Stimulated activated CD8-positive, alpha-beta memory T cell treated with anti-CD3 and anti-CD28 coated beads, Interleukin-12 subunit alpha, Interleukin-12 subunit beta, amount 100 ng/mL, for 1 hour (primary cell): ENCODE measurements around the gene KIF16B.

ENCODE experiments used
- DNase-seq: peaks from one replicate; pipeline ENCODE4 v3.0.0-alpha.2; 2020; ENCODE audit warnings: low read depth

The KIF16B gene

DNA sequence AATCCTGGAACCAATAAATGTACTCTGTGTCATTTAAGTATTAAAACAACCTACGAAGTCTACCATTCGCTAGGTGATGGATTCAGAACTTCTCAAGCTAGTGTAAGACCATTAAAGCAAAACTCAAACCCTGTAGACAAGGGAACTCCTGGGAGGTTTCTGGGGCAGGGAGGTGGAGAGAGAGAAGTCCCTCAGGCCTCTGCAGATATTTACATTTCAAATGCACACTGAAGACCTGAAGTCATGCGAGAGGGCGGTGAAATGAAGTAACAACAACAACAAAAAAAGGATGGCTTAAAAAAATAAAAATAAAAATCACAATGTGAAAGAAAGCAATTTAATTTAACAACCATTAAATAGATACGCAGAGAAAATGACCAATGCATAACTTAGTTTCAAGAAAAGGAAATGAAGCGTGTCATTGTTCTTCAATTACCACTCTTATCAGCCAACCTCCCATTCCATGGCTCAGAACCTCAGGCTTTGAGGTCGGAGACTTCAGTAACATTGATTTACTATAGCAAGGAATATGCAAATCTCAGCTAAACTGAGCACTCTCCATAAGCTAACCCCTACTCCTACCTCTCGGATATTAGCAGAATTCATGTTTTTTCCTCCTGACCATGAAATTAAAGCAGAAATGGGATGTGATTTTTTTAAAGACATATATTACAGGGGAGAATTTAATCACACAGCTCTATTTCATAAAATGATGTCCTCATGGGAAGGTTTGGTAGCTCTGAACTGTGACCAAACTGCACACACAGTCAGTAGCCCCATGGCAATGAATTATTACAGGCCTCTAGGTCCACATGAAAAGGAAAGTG lies 140.6 kb downstream of the KIF16B start:
- DNase-seq: no peak

- DNase-seq: no peak
Observed at GRCh38 chr20:16428112-16428511, 145.1 kb downstream of the KIF16B start.

- DNase-seq: no peak
Observed at GRCh38 chr20:16427571-16427970, 145.7 kb downstream of the KIF16B start.

DNA sequence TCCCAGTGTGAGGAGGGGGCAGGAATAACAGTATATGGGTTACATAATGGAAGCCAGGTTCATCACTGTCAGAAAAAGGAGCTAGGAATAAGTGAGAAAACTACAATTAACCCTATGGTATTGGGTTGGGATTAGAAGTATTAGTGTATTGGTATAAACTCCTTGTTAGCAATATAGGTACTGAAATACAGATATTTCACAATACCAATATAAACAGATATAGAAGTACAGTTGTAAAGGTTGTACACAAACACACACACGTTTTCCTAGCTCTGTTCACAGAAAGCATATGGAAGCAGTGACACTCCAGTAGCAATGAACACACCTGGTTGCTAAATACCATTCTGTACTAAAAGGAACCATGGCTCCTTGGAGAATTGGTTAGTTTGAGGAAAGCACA lies 148.5 kb downstream of the KIF16B start:
- DNase-seq: no peak

DNA sequence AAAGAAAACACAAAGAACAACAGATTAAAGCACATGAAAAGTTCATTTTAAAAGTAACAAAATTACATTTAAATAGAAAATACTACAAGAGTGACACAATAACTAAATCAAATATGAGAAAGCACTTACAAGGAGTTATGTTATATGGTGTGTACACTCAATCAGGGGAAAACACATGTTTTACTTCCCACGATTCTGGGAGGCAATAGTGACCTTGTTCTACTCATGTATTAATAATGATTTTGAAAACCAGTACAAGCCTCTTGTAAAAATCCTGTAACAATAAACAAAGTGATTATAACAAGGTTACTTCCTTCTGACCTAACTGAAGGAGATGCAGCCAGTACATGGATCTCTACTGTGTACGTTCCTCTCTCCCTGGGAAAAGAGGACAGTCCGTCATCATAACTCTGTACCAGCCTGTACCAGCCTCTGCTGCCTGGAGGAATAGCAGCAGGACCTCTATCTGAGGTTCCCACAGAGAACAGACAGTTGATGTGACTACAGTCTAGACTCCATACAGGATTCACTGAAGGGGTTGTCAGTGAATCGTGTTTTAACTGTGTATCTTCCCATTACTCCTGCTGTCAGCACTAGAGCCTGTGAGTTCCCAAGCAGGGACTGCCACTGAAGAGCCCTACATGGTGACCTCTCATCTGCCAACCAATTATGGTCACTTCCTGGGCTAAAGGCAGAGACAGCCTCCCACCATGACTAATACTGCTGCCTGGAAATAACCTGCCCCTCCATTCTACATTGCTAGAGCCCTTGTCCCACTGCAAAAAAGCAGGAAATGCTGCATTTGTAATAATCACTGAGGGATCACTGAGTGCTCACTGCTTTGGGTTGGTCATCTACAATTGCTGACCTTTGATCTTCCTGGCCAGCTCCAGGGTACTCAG lies 149.7 kb downstream of the KIF16B start:
- DNase-seq: no peak

GRCh38 chr20:16419138-16419715 lies 154.0 kb downstream of the KIF16B start:
- no peak for DNase-seq

- no peak for DNase-seq
Observed at GRCh38 chr20:16418616-16419015, 154.6 kb downstream of the KIF16B start.

DNA sequence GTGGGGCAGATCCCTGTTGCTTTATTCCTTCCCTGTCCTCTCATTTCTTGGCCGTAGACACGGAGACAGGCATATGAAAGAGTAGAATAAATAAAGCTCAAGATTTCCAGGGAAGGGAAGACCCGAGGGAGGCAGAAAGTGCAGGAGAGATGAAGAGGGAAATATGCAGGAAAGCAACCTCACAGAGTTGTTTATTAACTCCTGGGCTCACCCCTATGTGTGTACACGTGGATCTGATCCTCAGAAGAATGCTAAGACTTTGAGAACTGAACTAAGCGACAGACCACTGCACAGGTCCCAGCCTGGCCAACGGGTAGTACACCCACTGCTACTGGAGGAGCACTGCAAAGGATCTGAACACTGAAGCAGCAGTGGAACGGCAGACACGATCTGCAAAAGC lies 156.2 kb downstream of the KIF16B start:
- no peak for DNase-seq

DNA sequence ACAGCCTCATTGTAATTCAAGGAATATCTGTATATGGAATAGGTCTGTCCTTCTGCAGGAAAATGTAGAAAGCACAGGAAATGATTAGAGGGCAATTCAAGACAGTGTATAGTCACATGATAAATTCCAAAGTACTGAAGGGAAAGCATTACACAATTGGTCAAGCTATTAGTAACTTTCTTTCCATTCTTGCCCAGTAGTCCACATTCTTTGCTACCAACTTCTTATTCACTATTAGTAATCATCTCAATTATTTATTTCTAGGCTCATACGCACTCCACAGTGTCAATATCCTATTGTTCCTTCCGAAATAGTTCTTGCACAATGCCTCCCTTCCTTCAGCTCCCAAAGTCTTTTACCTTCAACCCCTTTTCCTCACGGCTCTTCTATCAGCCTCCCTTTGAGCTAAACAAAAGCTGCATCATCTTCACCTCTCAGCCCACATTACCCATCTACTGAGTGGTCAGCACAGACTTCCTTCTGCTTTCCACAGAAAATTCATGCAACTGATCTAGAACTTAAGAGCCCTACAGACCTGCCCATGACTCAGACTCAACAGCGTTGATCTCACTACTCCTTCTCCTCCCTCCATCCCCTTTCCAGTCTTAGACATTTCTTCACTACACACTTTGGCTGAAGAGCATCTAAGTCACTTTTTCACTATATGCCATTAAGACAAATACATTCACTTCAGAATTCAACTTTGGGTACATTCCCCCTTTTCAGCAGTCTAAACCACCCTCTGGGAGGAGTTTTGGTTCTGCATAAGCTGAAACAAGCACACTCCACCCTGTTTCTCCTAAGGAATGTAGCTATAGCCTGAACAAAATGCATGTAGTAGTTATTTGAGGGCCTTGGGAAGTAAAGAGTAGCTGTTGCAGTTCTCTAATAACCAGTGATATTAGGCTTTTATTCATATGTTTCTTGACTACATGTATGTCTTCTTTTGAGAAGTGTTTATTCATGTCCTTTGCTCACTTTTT lies 157.9 kb downstream of the KIF16B start:
- no peak for DNase-seq

GRCh38 chr20:16412906-16413305 lies 160.3 kb downstream of the KIF16B start:
- DNase-seq: no peak

DNA sequence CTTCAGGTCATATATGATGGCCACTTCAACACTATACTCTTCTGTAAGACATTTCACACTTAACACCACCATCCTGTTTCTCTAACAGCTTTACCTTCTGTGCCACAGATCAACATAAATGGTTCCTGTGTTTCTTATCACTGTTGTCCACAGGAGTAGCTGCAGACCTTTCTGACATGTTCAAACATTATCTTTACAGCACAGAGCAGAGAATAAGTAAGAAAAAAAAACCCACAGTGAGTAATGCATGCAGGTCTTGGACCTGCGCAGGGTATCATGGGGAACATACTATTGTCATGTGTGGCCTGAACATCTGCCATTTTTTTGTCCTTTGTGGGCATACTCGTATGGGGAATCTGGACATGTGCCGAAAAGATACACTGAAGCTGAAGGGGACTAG lies 161.9 kb downstream of the KIF16B start:
- DNase-seq: no peak

- DNase-seq: no peak
Observed at GRCh38 chr20:16410626-16411025, 162.6 kb downstream of the KIF16B start.

GRCh38 chr20:16408981-16409380 lies 164.3 kb downstream of the KIF16B start:
- no peak for DNase-seq

DNA sequence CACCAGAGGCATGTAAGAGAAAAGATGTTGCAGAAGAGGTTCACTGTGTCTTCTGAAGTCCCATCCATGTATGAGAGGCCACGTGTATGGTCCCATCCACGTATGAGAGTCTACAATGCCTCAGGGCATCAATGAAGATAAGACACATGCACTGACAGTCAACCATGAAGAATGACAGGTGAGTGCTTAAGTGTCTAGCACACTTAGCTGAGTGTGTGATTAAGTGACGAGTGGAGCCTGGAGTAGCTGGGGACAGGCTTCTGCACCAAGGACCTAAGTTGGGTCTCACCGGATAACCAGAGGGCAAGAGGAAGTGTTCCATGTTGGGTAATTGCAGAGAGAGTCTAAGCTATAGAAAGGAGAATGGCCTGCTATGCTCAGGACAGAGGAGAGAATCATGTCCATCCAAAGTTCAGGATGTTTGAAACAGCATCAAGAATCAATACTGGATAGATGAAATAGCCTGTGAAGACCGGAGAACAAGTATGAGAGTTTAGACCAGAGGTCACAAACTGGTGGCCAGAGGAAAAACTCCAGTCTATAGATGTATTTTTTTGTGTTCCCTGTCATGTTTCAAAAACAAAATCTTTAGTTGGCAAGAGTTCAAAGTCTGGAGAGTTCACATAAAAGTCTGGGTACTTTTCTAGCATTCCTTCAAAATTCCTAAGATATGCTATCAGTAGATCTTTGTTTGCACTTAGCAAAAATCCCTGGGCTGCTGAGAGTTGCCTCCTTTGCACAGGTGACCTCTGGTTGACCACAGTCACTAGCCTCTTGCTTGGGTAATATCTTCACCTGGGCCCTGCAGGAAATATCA lies 165.8 kb downstream of the KIF16B start:
- no peak for DNase-seq

- DNase-seq: no peak
Observed at GRCh38 chr20:16405254-16405653, 168.0 kb downstream of the KIF16B start.

GRCh38 chr20:16404640-16405039 lies 168.6 kb downstream of the KIF16B start:
- DNase-seq: no peak

DNA sequence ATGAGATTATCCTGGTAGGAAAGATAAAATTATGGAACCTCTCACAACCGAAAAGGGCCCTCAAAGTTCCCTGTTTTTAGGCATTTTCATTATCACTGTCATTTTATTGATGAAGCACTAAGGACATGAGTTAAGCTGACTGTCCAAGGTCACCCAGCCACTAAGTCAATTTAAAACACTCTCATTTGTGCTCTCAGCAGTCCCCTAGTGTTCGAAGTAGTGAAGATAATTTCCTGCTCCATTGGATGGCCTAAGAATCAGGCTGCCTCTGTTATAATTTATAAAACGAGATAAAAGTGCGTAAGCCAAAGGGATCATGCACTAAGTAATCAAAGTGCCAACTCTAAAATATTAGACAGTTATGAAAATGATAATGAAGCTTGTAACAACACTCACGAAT lies 169.1 kb downstream of the KIF16B start:
- no peak for DNase-seq

GRCh38 chr20:16400234-16400633 lies 173.0 kb downstream of the KIF16B start:
- no peak for DNase-seq

DNA sequence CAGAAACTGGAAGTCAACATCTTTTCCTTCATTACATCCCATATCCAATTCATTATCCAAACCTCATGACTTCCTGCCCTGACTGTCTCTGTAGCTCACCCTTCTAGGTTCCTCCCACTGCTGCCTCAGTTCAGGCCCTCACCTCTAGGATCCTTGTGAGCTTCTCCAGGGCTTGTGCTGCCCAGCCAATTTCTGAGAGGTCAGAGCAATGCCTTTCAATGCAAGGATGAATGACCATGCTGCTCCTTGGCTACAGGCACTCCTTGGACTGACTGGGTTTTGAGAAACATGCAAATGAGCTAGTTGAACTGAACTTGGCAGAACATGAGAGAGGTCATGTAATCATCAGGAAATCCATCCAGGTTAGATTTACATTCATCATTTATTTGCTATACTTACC lies 173.4 kb downstream of the KIF16B start:
- DNase-seq: no peak

- DNase-seq: no peak
Observed at GRCh38 chr20:16397086-16397485, 176.2 kb downstream of the KIF16B start.

GRCh38 chr20:16395366-16395765 lies 177.9 kb downstream of the KIF16B start:
- no peak for DNase-seq
